Measurements from ENCODE around the gene TMEM255B. TPM values are rescaled to one million over a fixed set of nuclear protein-coding genes. Genes with fewer than 3 reads are reported as not detected.
"Not testable (repeated sequence)": the region's sequence is repeated elsewhere in the genome, so short reads cannot be mapped to it uniquely, and the experiment has no call there.

Gene TMEM255B
- total RNA-seq, 1 experiment from 2014 or later = 7.0 TPM

GRCh38 chr13:113792886-113793717 lies 34.1 kb downstream of the TMEM255B start:
- Mint-ChIP-seq H3K36me3 (ENCODE audit: insufficient read depth, unreplicated experiment) (no peaks in the 10 kb centered on the region), H3K4me1 (ENCODE audit: insufficient read depth, unreplicated experiment) (no peaks in the 10 kb centered on the region), H3K4me3 (ENCODE audit: unreplicated experiment) (no peak overlapping the region), H3K27ac (ENCODE audit: low read depth, unreplicated experiment) (no peak overlapping the region), H3K27me3 (ENCODE audit: insufficient read depth, unreplicated experiment) (no peaks in the 10 kb centered on the region), H3K9me3 (ENCODE audit: unreplicated experiment) (no peaks in the 10 kb centered on the region)
- CTCF ChIA-PET = interaction anchor here (0.6 to 1.2 kb wide), 2 partner anchors 11 to 129 kb away, joined by 3 read pairs; no protein-coding TSS in a partner anchor
- intact Hi-C loops (cut with micrococcal nuclease) = no loop called here
- TF ChIP-seq CTCF (IDR thresholded peaks at IDR 0.05; ENCODE audit: unreplicated experiment) = no peak
- BruUV-seq (replicated peaks) = no TSS peak
- DNase-seq (ENCODE audit: unreplicated experiment) = no peak
- POLR2A ChIA-PET = interaction anchor here (1.5 kb wide), 1 partner anchor 44 kb away, joined by 3 read pairs; no protein-coding TSS in a partner anchor

GRCh38 chr13:113793718-113794085 lies 34.7 kb downstream of the TMEM255B start:
- intact Hi-C loops (cut with micrococcal nuclease) = no loop called here
- H3K27me3 Mint-ChIP-seq (ENCODE audit: insufficient read depth, unreplicated experiment) = no peaks in the 10 kb centered on the region
- no TSS peak for BruUV-seq (replicated peaks)
- ChIA-PET CTCF (interaction anchor here (0.6 kb wide), 1 partner anchor 128 kb away, joined by 3 read pairs; no protein-coding TSS in a partner anchor), POLR2A (interaction anchor here (1.5 kb wide), 1 partner anchor 44 kb away, joined by 3 read pairs; no protein-coding TSS in a partner anchor)
- no peaks in the 10 kb centered on the region for H3K4me1 Mint-ChIP-seq (ENCODE audit: insufficient read depth, unreplicated experiment)
- H3K4me3 Mint-ChIP-seq (ENCODE audit: unreplicated experiment) = no peak overlapping the region
- TF ChIP-seq CTCF (IDR thresholded peaks at IDR 0.05; ENCODE audit: unreplicated experiment) = no peak
- H3K27ac Mint-ChIP-seq (ENCODE audit: low read depth, unreplicated experiment) = no peak overlapping the region
- DNase-seq (ENCODE audit: unreplicated experiment) = no peak
- no peaks in the 10 kb centered on the region for H3K36me3 Mint-ChIP-seq (ENCODE audit: insufficient read depth, unreplicated experiment)
- H3K9me3 Mint-ChIP-seq (ENCODE audit: unreplicated experiment) = no peaks in the 10 kb centered on the region

- Mint-ChIP-seq H3K4me1 (ENCODE audit: insufficient read depth, unreplicated experiment) (no peaks in the 10 kb centered on the region), H3K9me3 (ENCODE audit: unreplicated experiment) (no peaks in the 10 kb centered on the region), H3K27me3 (ENCODE audit: insufficient read depth, unreplicated experiment) (no peaks in the 10 kb centered on the region), H3K36me3 (ENCODE audit: insufficient read depth, unreplicated experiment) (no peaks in the 10 kb centered on the region), H3K4me3 (ENCODE audit: unreplicated experiment) (no peak overlapping the region), H3K27ac (ENCODE audit: low read depth, unreplicated experiment) (no peak overlapping the region)
- intact Hi-C loops (cut with micrococcal nuclease) = no loop called here
- ChIA-PET POLR2A (no interaction called here), CTCF (interaction anchor here (0.6 kb wide), 1 partner anchor 128 kb away, joined by 3 read pairs; no protein-coding TSS in a partner anchor)
- no peak for DNase-seq (ENCODE audit: unreplicated experiment)
- BruUV-seq (replicated peaks) = no TSS peak
- no peak for TF ChIP-seq CTCF (IDR thresholded peaks at IDR 0.05; ENCODE audit: unreplicated experiment)
Measured at GRCh38 chr13:113794086-113794485, 35.1 kb downstream of the TMEM255B start.

GRCh38 chr13:113794764-113795173 lies 35.7 kb downstream of the TMEM255B start:
- intact Hi-C loops (cut with micrococcal nuclease) = no loop called here
- POLR2A ChIA-PET = no interaction called here
- H3K27me3 Mint-ChIP-seq (ENCODE audit: insufficient read depth, unreplicated experiment) = no peaks in the 10 kb centered on the region
- DNase-seq (ENCODE audit: unreplicated experiment) = no peak
- CTCF ChIA-PET = no interaction called here
- H3K4me3 Mint-ChIP-seq (ENCODE audit: unreplicated experiment) = no peak overlapping the region
- TF ChIP-seq CTCF (IDR thresholded peaks at IDR 0.05; ENCODE audit: unreplicated experiment) = no peak
- BruUV-seq (replicated peaks) = no TSS peak
- no peak overlapping the region for H3K27ac Mint-ChIP-seq (ENCODE audit: low read depth, unreplicated experiment)
- no peaks in the 10 kb centered on the region for H3K9me3 Mint-ChIP-seq (ENCODE audit: unreplicated experiment)
- no peaks in the 10 kb centered on the region for H3K36me3 Mint-ChIP-seq (ENCODE audit: insufficient read depth, unreplicated experiment)
- H3K4me1 Mint-ChIP-seq (ENCODE audit: insufficient read depth, unreplicated experiment) = no peaks in the 10 kb centered on the region

GRCh38 chr13:113795362-113795761 lies 36.3 kb downstream of the TMEM255B start:
- BruUV-seq (replicated peaks); H3K4me1 Mint-ChIP-seq (ENCODE audit: insufficient read depth, unreplicated experiment); DNase-seq (ENCODE audit: unreplicated experiment); POLR2A ChIA-PET; H3K27me3 Mint-ChIP-seq (ENCODE audit: insufficient read depth, unreplicated experiment); H3K4me3 Mint-ChIP-seq (ENCODE audit: unreplicated experiment); H3K36me3 Mint-ChIP-seq (ENCODE audit: insufficient read depth, unreplicated experiment); H3K27ac Mint-ChIP-seq (ENCODE audit: low read depth, unreplicated experiment); intact Hi-C loops (cut with micrococcal nuclease); H3K9me3 Mint-ChIP-seq (ENCODE audit: unreplicated experiment); CTCF ChIA-PET: not testable (repeated sequence)

All from MCF 10A (cell line).